Measurements from ENCODE around the gene SPDYE2B.
"Not testable (repeated sequence)": the region's sequence is repeated elsewhere in the genome, so short reads cannot be mapped to it uniquely, and the experiment has no call there.

- not testable (repeated sequence) for TF ChIP-seq TAF1 (IDR thresholded peaks at IDR 0.05; ENCODE audit: borderline replicate concordance, low read depth, low read length); POLR2A (IDR thresholded peaks at IDR 0.05; ENCODE audit: low read depth, low read length); POLR2AphosphoS5 (IDR thresholded peaks at IDR 0.05; ENCODE audit: low read depth, low read length)
Measured at GRCh38 chr7:102675545-102675944, 25.4 kb downstream of the SPDYE2B start.
